CD14-positive monocyte (primary cell): ENCODE data around the gene GALNT14. TPM values are rescaled to one million over a fixed set of nuclear protein-coding genes. Genes with fewer than 3 reads are reported as not detected.

ENCODE experiments used
- DNase-seq, 3 donors: peaks; one replicate each; pipeline ENCODE4 v3.0.0-alpha.2; 2011 to 2022
- H2AFZ ChIP-seq: 2 replicates; pipeline ENCODE4 v1.6.0; 2012; ENCODE audit warnings: mild to moderate bottlenecking, low read depth, low read length, inconsistent platforms; ENCODE audit not compliant: insufficient read depth, poor library complexity, severe bottlenecking
- H3K27ac ChIP-seq, 2 donors: 1 replicate in 1 of 2; 2 replicates in 1 of 2; pipeline ENCODE4 v1.5.1; 2012 to 2013; ENCODE audit warnings: low read length in 2 of 2, control low read depth in 1 of 2, inconsistent platforms in 1 of 2, low read depth in 1 of 2, mild to moderate bottlenecking in 1 of 2
- H3K27me3 ChIP-seq, 2 donors: one replicate each; pipeline versions ENCODE4 v1.6.0 to v1.6.1; 2011 to 2013; ENCODE audit warnings: low read length in 2 of 2; ENCODE audit not compliant: control insufficient read depth in 2 of 2, insufficient read depth in 2 of 2
- H3K36me3 ChIP-seq, 2 donors: replicated peaks in 1 of 2; 1 replicate in 1 of 2; 2 replicates in 1 of 2; pipeline versions ENCODE4 v1.5.1 to v1.6.1; 2012 to 2013; ENCODE audit warnings: low read length in 2 of 2, control low read depth in 1 of 2, inconsistent platforms in 1 of 2, mild to moderate bottlenecking in 1 of 2; ENCODE audit not compliant: insufficient read depth in 2 of 2, control insufficient read depth in 1 of 2
- H3K4me1 ChIP-seq, 2 donors: 1 replicate in 1 of 2; 2 replicates in 1 of 2; pipeline versions ENCODE4 v1.5.1 to v1.6.1; 2012 to 2013; ENCODE audit warnings: low read length in 2 of 2, control low read depth in 1 of 2, inconsistent platforms in 1 of 2, mild to moderate bottlenecking in 1 of 2, moderate library complexity in 1 of 2; ENCODE audit not compliant: insufficient read depth in 2 of 2, control insufficient read depth in 1 of 2
- H3K4me2 ChIP-seq: replicated peaks from 2 replicates; pipeline ENCODE3; 2012; ENCODE audit warnings: low read length, moderate library complexity, mild to moderate bottlenecking; ENCODE audit not compliant: poor library complexity, severe bottlenecking; ENCODE audit errors: extremely low read depth
- H3K4me3 ChIP-seq, 3 experiments: fragments of 200-600 bp in 1 of 3; sonication (generic) in 1 of 3; replicated peaks in 1 of 3; 1 replicate in 2 of 3; 2 replicates in 1 of 3; pipeline ENCODE4 v1.5.1; 2011 to 2013; ENCODE audit warnings: low read length in 3 of 3, mild to moderate bottlenecking in 3 of 3, control low read depth in 2 of 3, low read depth in 2 of 3, inconsistent platforms in 1 of 3, moderate library complexity in 1 of 3
- H3K79me2 ChIP-seq: 2 replicates; pipeline ENCODE4 v1.6.0; 2012; ENCODE audit warnings: mild to moderate bottlenecking, control low read depth, inconsistent platforms, low read length, moderate library complexity; ENCODE audit not compliant: insufficient read depth
- H3K9ac ChIP-seq: 2 replicates; pipeline ENCODE4 v1.6.0; 2017; ENCODE audit warnings: low read length, mild to moderate bottlenecking; ENCODE audit not compliant: insufficient read depth, poor library complexity, severe bottlenecking
- H3K9me3 ChIP-seq, 2 donors: replicated peaks in 1 of 2; 1 replicate in 1 of 2; 2 replicates in 1 of 2; pipeline versions ENCODE4 v1.5.1 to v1.6.1; 2012 to 2013; ENCODE audit warnings: low read length in 2 of 2, control low read depth in 1 of 2; ENCODE audit not compliant: control insufficient read depth in 1 of 2, insufficient read depth in 1 of 2
- H4K20me1 ChIP-seq: 2 replicates; pipeline ENCODE4 v1.6.0; 2012; ENCODE audit warnings: mild to moderate bottlenecking, low read length, control low read depth, moderate library complexity; ENCODE audit not compliant: insufficient read depth
- H3K27ac Mint-ChIP-seq, 7 donors: one replicate each; pipeline ENCODE4 v1.8.0; 2020; ENCODE audit warnings: mild to moderate bottlenecking in 7 of 7, mixed read lengths in 7 of 7, moderate library complexity in 6 of 7, inconsistent platforms in 2 of 7
- H3K27me3 Mint-ChIP-seq, 3 donors: one replicate each; pipeline ENCODE4 v1.8.0; 2021 to 2022; ENCODE audit warnings: low read depth in 3 of 3, mild to moderate bottlenecking in 3 of 3, mixed read lengths in 3 of 3, moderate library complexity in 3 of 3, inconsistent platforms in 1 of 3
- H3K36me3 Mint-ChIP-seq, 2 donors: one replicate each; pipeline ENCODE4 v1.8.0; 2020; ENCODE audit warnings: mixed read lengths in 2 of 2, inconsistent platforms in 1 of 2, mild to moderate bottlenecking in 1 of 2
- H3K4me1 Mint-ChIP-seq: one replicate; pipeline ENCODE4 v1.8.0; 2020; ENCODE audit warnings: mild to moderate bottlenecking, mixed read lengths
- H3K4me3 Mint-ChIP-seq, 2 donors: one replicate each; pipeline ENCODE4 v1.8.0; 2020; ENCODE audit warnings: mild to moderate bottlenecking in 2 of 2, mixed read lengths in 2 of 2, moderate library complexity in 1 of 2
- H3K9me3 Mint-ChIP-seq, 7 donors: one replicate each; pipeline ENCODE4 v1.8.0; 2020 to 2022; ENCODE audit warnings: mixed read lengths in 7 of 7, mild to moderate bottlenecking in 6 of 7, moderate library complexity in 6 of 7, inconsistent platforms in 2 of 7
- WGBS: methylation state at CpG from one replicate; pipeline ENCODE4 v1.1.5; 2013; ENCODE audit warnings: missing lambda C conversion rate; ENCODE audit not compliant: insufficient coverage; 5-methylcytosine and 5-hydroxymethylcytosine counted together
- intact Hi-C, 2 donors: fragments of 100-400 bp; cut with micrococcal nuclease; formaldehyde crosslinking; loops; one replicate each; pipeline versions ENCODE4 v1.15.0 to v1.15.1; 2023
- polyA plus RNA-seq, 3 donors: library from polyadenylated mRNA; depleted of rRNA in 1 of 3; unstranded in 2 of 3; stranded (reverse) in 1 of 3; fragments of 300-500 nt in 2 of 3; fragments of >200 nt in 1 of 3; fragmentation: Illumina TruSeq in 2 of 3; gene quantifications; 1 replicate in 2 of 3; 2 replicates in 1 of 3; pipeline ENCODE4 v1.2.3, GENCODE V29; 2012 to 2021
- TF ChIP-seq, protein P1 (sequence below): fragments of 200-600 bp; IDR thresholded peaks from one replicate; pipeline ENCODE4 v1.8.0; 2022; ENCODE audit warnings: antibody characterized with exemption, mild to moderate bottlenecking

Gene GALNT14
- polyA plus RNA-seq, 3 donors, result 0.33 TPM; not detected in 2

GRCh38 chr2:30899516-30900054 is 238.7 kb downstream of the GALNT14 start:
- Mint-ChIP-seq H3K36me3 (no peaks in the 10 kb centered on the region), H3K27me3 (peaks cover 0 to 4% (median 4%) of the 10 kb centered on the region in 3 donors), H3K4me3 (no peak overlapping the region), H3K9me3 (peaks cover 0 to 4% (median 2%) of the 10 kb centered on the region in 7 donors), H3K4me1 (no peaks in the 10 kb centered on the region), H3K27ac (no peak overlapping the region)
- Histone ChIP-seq H3K9me3 (peaks cover 0 to 7% of the 10 kb centered on the region in 2 donors), H3K79me2 (no peaks in the 10 kb centered on the region), H3K9ac (no peak overlapping the region), H3K27ac (no peak overlapping the region), H3K36me3 (no peaks in the 10 kb centered on the region), H3K4me1 (no peaks in the 10 kb centered on the region), H2AFZ (no peak overlapping the region), H4K20me1 (no peaks in the 10 kb centered on the region), H3K4me3 (no peak overlapping the region), H3K4me2 (no peak overlapping the region), H3K27me3 (no peaks in the 10 kb centered on the region)
- intact Hi-C loops, result no loop called here
- TF ChIP-seq, protein P1, sequence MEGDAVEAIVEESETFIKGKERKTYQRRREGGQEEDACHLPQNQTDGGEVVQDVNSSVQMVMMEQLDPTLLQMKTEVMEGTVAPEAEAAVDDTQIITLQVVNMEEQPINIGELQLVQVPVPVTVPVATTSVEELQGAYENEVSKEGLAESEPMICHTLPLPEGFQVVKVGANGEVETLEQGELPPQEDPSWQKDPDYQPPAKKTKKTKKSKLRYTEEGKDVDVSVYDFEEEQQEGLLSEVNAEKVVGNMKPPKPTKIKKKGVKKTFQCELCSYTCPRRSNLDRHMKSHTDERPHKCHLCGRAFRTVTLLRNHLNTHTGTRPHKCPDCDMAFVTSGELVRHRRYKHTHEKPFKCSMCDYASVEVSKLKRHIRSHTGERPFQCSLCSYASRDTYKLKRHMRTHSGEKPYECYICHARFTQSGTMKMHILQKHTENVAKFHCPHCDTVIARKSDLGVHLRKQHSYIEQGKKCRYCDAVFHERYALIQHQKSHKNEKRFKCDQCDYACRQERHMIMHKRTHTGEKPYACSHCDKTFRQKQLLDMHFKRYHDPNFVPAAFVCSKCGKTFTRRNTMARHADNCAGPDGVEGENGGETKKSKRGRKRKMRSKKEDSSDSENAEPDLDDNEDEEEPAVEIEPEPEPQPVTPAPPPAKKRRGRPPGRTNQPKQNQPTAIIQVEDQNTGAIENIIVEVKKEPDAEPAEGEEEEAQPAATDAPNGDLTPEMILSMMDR, result no peak
- no peak for DNase-seq
- WGBS, result 94% methylated on average over 7 of the region's 14 CpGs

- H3K27me3 Mint-ChIP-seq, result peaks cover 0 to 4% (median 4%) of the 10 kb centered on the region in 3 donors
- Histone ChIP-seq H3K36me3 (no peaks in the 10 kb centered on the region), H4K20me1 (no peaks in the 10 kb centered on the region), H3K4me2 (no peak overlapping the region), H3K27me3 (no peaks in the 10 kb centered on the region), H2AFZ (no peak overlapping the region), H3K9ac (no peak overlapping the region), H3K27ac (no peak overlapping the region), H3K4me1 (no peaks in the 10 kb centered on the region), H3K9me3 (peaks cover 0 to 7% of the 10 kb centered on the region in 2 donors), H3K79me2 (no peaks in the 10 kb centered on the region), H3K4me3 (no peak overlapping the region)
- H3K9me3 Mint-ChIP-seq, result peaks cover 0 to 6% (median 0%) of the 10 kb centered on the region in 7 donors
- H3K4me3 Mint-ChIP-seq, result no peak overlapping the region
- no peak for DNase-seq
- intact Hi-C loops, result no loop called here
- H3K27ac Mint-ChIP-seq, result no peak overlapping the region
- WGBS, result 95% methylated on average over 12 of the region's 13 CpGs
- TF ChIP-seq, protein P1, result no peak
- no peaks in the 10 kb centered on the region for H3K4me1 Mint-ChIP-seq
- no peaks in the 10 kb centered on the region for H3K36me3 Mint-ChIP-seq
Measured at GRCh38 chr2:30897539-30897938, 240.7 kb downstream of the GALNT14 start.
